A673 (cell line): ENCODE data around the gene OR4D2.

Experiments used
- CTCF ChIP-seq: fragments of 300-800, 200-600 bp; sonication (generic); conservative IDR thresholded peaks from 2 replicates; pipeline ENCODE4 v1.5.1; 2017; ENCODE audit warnings: low read depth, mild to moderate bottlenecking, antibody characterized with exemption, low read length, moderate library complexity, mixed read lengths
- EZH2 ChIP-seq: fragments of 200-600 bp; sonication (generic); IDR thresholded peaks from 2 replicates; pipeline ENCODE4 v1.6.1; 2017; ENCODE audit warnings: borderline replicate concordance, low read depth, mild to moderate bottlenecking, mixed read lengths, antibody characterized with exemption, low read length; ENCODE audit not compliant: poor library complexity, severe bottlenecking

- no peak for TF ChIP-seq EZH2
- TF ChIP-seq CTCF, result no peak
Measured at GRCh38 chr17:58189436-58190146, 22.8 kb downstream of the OR4D2 start.
